H1 (cell line): Measurements from ENCODE around the gene TAS2R13. TPM values are rescaled to one million over a fixed set of nuclear protein-coding genes. Genes with fewer than 3 reads are reported as not detected.

ENCODE experiments used
- CTCF ChIA-PET: fragments of 300-600 bp; sonication (Branson Sonifier 250); formaldehyde crosslinking; loops from one replicate; lab custom pipeline; 2021; ENCODE audit not compliant: partially characterized antibody; lab: Charles Lee
- POLR2A ChIA-PET: fragments of 300-600 bp; sonication (Branson Sonifier 250); formaldehyde crosslinking; loops from one replicate; lab custom pipeline; 2021; ENCODE audit warnings: inconsistent platforms; ENCODE audit not compliant: partially characterized antibody; lab: Charles Lee
- DNase-seq, 2 experiments: peaks; one replicate each; pipeline versions ENCODE4 v3.0.0 to v3.0.0-alpha.2; 2010 to 2022; ENCODE audit warnings: low spot score in 2 of 2, low read depth in 1 of 2, mixed read lengths in 1 of 2
- FAIRE-seq: peaks from 2 replicates; lab custom pipeline; 2011; peaks lifted over from hg19 to GRCh38; lab: Jason Lieb, UNC
- H2AFZ ChIP-seq: 2 replicates; pipeline ENCODE4 v1.8.1; 2012; ENCODE audit warnings: low read length, inconsistent platforms
- H2AK5ac ChIP-seq: 2 replicates; pipeline ENCODE4 v1.6.1; 2013; ENCODE audit warnings: low read depth, low read length
- H2BK120ac ChIP-seq: replicated peaks from 2 replicates; pipeline ENCODE3; 2013; ENCODE audit warnings: low read depth, low read length, inconsistent platforms
- H2BK12ac ChIP-seq: 2 replicates; pipeline ENCODE4 v1.6.1; 2013; ENCODE audit warnings: low read depth, low read length
- H2BK15ac ChIP-seq: 2 replicates; pipeline ENCODE4 v1.6.1; 2013; ENCODE audit warnings: low read length
- H2BK20ac ChIP-seq: 2 replicates; pipeline ENCODE4 v1.6.1; 2013; ENCODE audit warnings: low read length
- H2BK5ac ChIP-seq: 2 replicates; pipeline ENCODE4 v1.6.1; 2013; ENCODE audit warnings: low read depth, low read length
- H3K14ac ChIP-seq: 2 replicates; pipeline ENCODE4 v1.6.1; 2013; ENCODE audit warnings: inconsistent platforms; ENCODE audit not compliant: insufficient read length
- H3K18ac ChIP-seq: 2 replicates; pipeline ENCODE4 v1.6.1; 2013; ENCODE audit warnings: low read length; ENCODE audit errors: extremely low read depth
- H3K23ac ChIP-seq: 2 replicates; pipeline ENCODE4 v1.6.1; 2013; ENCODE audit warnings: inconsistent platforms; ENCODE audit not compliant: insufficient read length
- H3K23me2 ChIP-seq: 2 replicates; pipeline ENCODE4 v1.6.1; 2013; ENCODE audit warnings: low read depth, low read length
- H3K27ac ChIP-seq: 2 replicates; pipeline ENCODE4 v1.6.1; 2011; ENCODE audit warnings: low read depth, low read length, inconsistent platforms
- H3K27me3 ChIP-seq, 4 experiments: replicated peaks in 1 of 4; 1 replicate in 1 of 4; 2 replicates in 3 of 4; pipeline versions ENCODE4 v1.6.1 to v1.8.1; 2011 to 2013; ENCODE audit warnings: low read length in 3 of 4, mild to moderate bottlenecking in 3 of 4, inconsistent platforms in 2 of 4, mixed read lengths in 2 of 4, moderate library complexity in 1 of 4; ENCODE audit not compliant: control insufficient read depth in 3 of 4, insufficient read depth in 3 of 4; ENCODE audit errors: extremely low read depth in 1 of 4
- H3K36me3 ChIP-seq, 4 experiments: 2 replicates each; pipeline versions ENCODE4 v1.6.1 to v1.8.1; 2011 to 2013; ENCODE audit warnings: mild to moderate bottlenecking in 4 of 4, low read length in 3 of 4, moderate library complexity in 2 of 4, control low read depth in 1 of 4, inconsistent platforms in 1 of 4; ENCODE audit not compliant: insufficient read depth in 4 of 4, control insufficient read depth in 2 of 4
- H3K4ac ChIP-seq: replicated peaks from 2 replicates; pipeline ENCODE3; 2013; ENCODE audit warnings: low read length, low read depth, mixed read lengths, inconsistent platforms; ENCODE audit not compliant: insufficient read length
- H3K4me1 ChIP-seq, 4 experiments: replicated peaks in 1 of 4; 1 replicate in 1 of 4; 2 replicates in 3 of 4; pipeline versions ENCODE4 v1.6.1 to v1.8.1; 2011 to 2013; ENCODE audit warnings: low read length in 3 of 4, inconsistent platforms in 2 of 4, mixed read lengths in 1 of 4; ENCODE audit not compliant: insufficient read depth in 4 of 4, control insufficient read depth in 3 of 4
- H3K4me2 ChIP-seq, 2 experiments: 2 replicates each; pipeline versions ENCODE4 v1.6.1 to v1.8.1; 2011 to 2013; ENCODE audit warnings: low read depth in 2 of 2, low read length in 2 of 2, control low read depth in 1 of 2, inconsistent platforms in 1 of 2, mild to moderate bottlenecking in 1 of 2; ENCODE audit not compliant: insufficient read depth in 1 of 2
- H3K4me3 ChIP-seq, 4 experiments: fragments of 200-600, 300-600 bp in 1 of 4; sonication (generic), shearing (Covaris generic), sonication (Bioruptor Twin) in 1 of 4; 2 replicates each; pipeline versions ENCODE4 v1.5.1 to v1.8.1; 2011 to 2016; ENCODE audit warnings: low read length in 4 of 4, low read depth in 3 of 4, control low read depth in 2 of 4, inconsistent platforms in 2 of 4, mild to moderate bottlenecking in 2 of 4, mixed read lengths in 1 of 4, moderate library complexity in 1 of 4; ENCODE audit not compliant: insufficient read depth in 2 of 4; ENCODE audit errors: extremely low read depth in 1 of 4
- H3K56ac ChIP-seq: replicated peaks from 2 replicates; pipeline ENCODE3; 2013; ENCODE audit warnings: low read depth, mild to moderate bottlenecking, mixed read lengths, low read length, inconsistent platforms; ENCODE audit not compliant: insufficient read length
- H3K79me1 ChIP-seq: 2 replicates; pipeline ENCODE4 v1.6.1; 2013; ENCODE audit warnings: low read depth, low read length, control low read depth
- H3K79me2 ChIP-seq, 2 experiments: 2 replicates each; pipeline versions ENCODE4 v1.6.1 to v1.8.1; 2012 to 2013; ENCODE audit warnings: low read length in 2 of 2, mild to moderate bottlenecking in 2 of 2, inconsistent platforms in 1 of 2; ENCODE audit not compliant: insufficient read depth in 2 of 2, control insufficient read depth in 1 of 2
- H3K9ac ChIP-seq, 4 experiments: replicated peaks in 1 of 4; 1 replicate in 1 of 4; 2 replicates in 3 of 4; pipeline versions ENCODE4 v1.6.1 to v1.8.1; 2011 to 2013; ENCODE audit warnings: low read depth in 3 of 4, low read length in 3 of 4, control low read depth in 2 of 4, mild to moderate bottlenecking in 2 of 4, moderate library complexity in 2 of 4, inconsistent platforms in 1 of 4; ENCODE audit errors: extremely low read depth in 1 of 4
- H3K9me3 ChIP-seq, 2 experiments: 2 replicates each; pipeline versions ENCODE4 v1.6.1 to v1.8.1; 2012 to 2013; ENCODE audit warnings: mild to moderate bottlenecking in 2 of 2, moderate library complexity in 2 of 2, control low read depth in 1 of 2, inconsistent platforms in 1 of 2, low read depth in 1 of 2, low read length in 1 of 2, mixed read lengths in 1 of 2; ENCODE audit not compliant: insufficient read depth in 2 of 2
- H4K20me1 ChIP-seq, 2 experiments: replicated peaks in 1 of 2; 2 replicates each; pipeline versions ENCODE3 to v1.8.1; 2011 to 2013; ENCODE audit warnings: inconsistent platforms in 2 of 2, low read length in 2 of 2, mild to moderate bottlenecking in 1 of 2; ENCODE audit not compliant: insufficient read depth in 2 of 2, control insufficient read depth in 1 of 2
- H4K5ac ChIP-seq: 2 replicates; pipeline ENCODE4 v1.6.1; 2013; ENCODE audit warnings: low read length, low read depth, mixed read lengths, inconsistent platforms; ENCODE audit not compliant: insufficient read length
- H4K8ac ChIP-seq: 2 replicates; pipeline ENCODE4 v1.8.0; 2013; ENCODE audit warnings: mild to moderate bottlenecking, moderate library complexity, low read length, inconsistent platforms; ENCODE audit not compliant: insufficient read depth; ENCODE audit errors: extremely low read depth
- H4K91ac ChIP-seq: replicated peaks from 2 replicates; pipeline ENCODE3; 2013; ENCODE audit warnings: low read length, mixed read lengths, inconsistent platforms; ENCODE audit not compliant: insufficient read length
- CREB1 ChIP-seq: IDR thresholded peaks from 2 replicates; pipeline ENCODE4 v1.6.1; 2012; ENCODE audit warnings: inconsistent platforms
- E2F6 ChIP-seq: IDR thresholded peaks from 2 replicates; pipeline ENCODE4 v1.6.1; 2012; ENCODE audit warnings: inconsistent platforms
- EZH2 ChIP-seq: fragments of 200-600 bp; sonication (generic); IDR thresholded peaks from 2 replicates; pipeline ENCODE4 v1.7.1; 2012; ENCODE audit warnings: low read depth, mild to moderate bottlenecking, moderate library complexity, low read length, inconsistent platforms; ENCODE audit not compliant: severe bottlenecking
- GABPA ChIP-seq: IDR thresholded peaks from 2 replicates; pipeline ENCODE4 v1.6.1; 2011; ENCODE audit warnings: mild to moderate bottlenecking, low read length, moderate library complexity, borderline replicate concordance; ENCODE audit not compliant: insufficient read depth
- HDAC2 ChIP-seq, 2 experiments: fragments of 300-600 bp in 1 of 2; sonication (generic) in 1 of 2; IDR thresholded peaks; 2 replicates each; pipeline ENCODE4 v1.6.1; 2011 to 2012; ENCODE audit warnings: low read depth in 2 of 2, low read length in 2 of 2, mild to moderate bottlenecking in 2 of 2, moderate library complexity in 2 of 2, borderline replicate concordance in 1 of 2, inconsistent platforms in 1 of 2
- JUN ChIP-seq: IDR thresholded peaks from 2 replicates; pipeline ENCODE4 v1.6.1; 2011; ENCODE audit warnings: low read depth, mild to moderate bottlenecking, improper control_type of control experiment, low read length
- MAFK ChIP-seq: IDR thresholded peaks from 2 replicates; pipeline ENCODE4 v1.6.1; 2012; ENCODE audit warnings: low read depth, mild to moderate bottlenecking, improper control_type of control experiment, low read length
- SUZ12 ChIP-seq: fragments of 200-600 bp; sonication (generic); IDR thresholded peaks from 2 replicates; pipeline ENCODE4 v1.6.1; 2012; ENCODE audit warnings: mild to moderate bottlenecking, inconsistent platforms, low read length, moderate library complexity, mixed read lengths
- TCF12 ChIP-seq: IDR thresholded peaks from 2 replicates; pipeline ENCODE4 v1.6.1; 2011; ENCODE audit warnings: low read depth, mild to moderate bottlenecking, low read length
- polyA plus RNA-seq, 7 experiments: library from polyadenylated mRNA; depleted of rRNA in 3 of 7; stranded (reverse) in 5 of 7; unstranded in 2 of 7; fragments of >200 nt in 5 of 7; fragments of 200-250 nt in 2 of 7; gene quantifications; 1 replicate in 5 of 7; 2 replicates in 1 of 7; 4 replicates in 1 of 7; pipeline versions ENCODE4 v1.2.1 to v1.2.3, GENCODE V29; 2011 to 2013; ENCODE audit warnings: missing spikeins in 2 of 7, mixed read lengths in 2 of 7
- total RNA-seq: library from RNA; stranded (reverse); fragmentation: NEBNext Ultra II Directional; extraction: Animal tissue kit (Norgen Biotek cat#: 25700); gene quantifications from 2 replicates; pipeline ENCODE4 v1.2.1, GENCODE V29; 2021

TAS2R13 gene
- total and polyA plus RNA-seq, 2 of the 8 experiments (the other 6 are each of a cell fraction or from before 2014, with no cell fraction given), result 0.09 to 0.17 TPM

GRCh38 chr12:10957741-10958140 is 48.4 kb upstream of the TAS2R13 start:
- H3K4ac ChIP-seq, result no peak overlapping the region
- H3K4me3 ChIP-seq, result no peak overlapping the region
- no peaks in the 10 kb centered on the region for H4K20me1 ChIP-seq
- H3K56ac ChIP-seq, result no peak overlapping the region
- H4K91ac ChIP-seq, result no peak overlapping the region
- no peak overlapping the region for H4K5ac ChIP-seq
- H3K79me1 ChIP-seq, result no peaks in the 10 kb centered on the region
- H4K8ac ChIP-seq, result no peak overlapping the region
- no peak overlapping the region for H3K18ac ChIP-seq
- H3K23me2 ChIP-seq, result no peaks in the 10 kb centered on the region
- no peak overlapping the region for H3K14ac ChIP-seq
- H2BK15ac ChIP-seq, result no peak overlapping the region
- no peak overlapping the region for H3K9ac ChIP-seq
- no peak for FAIRE-seq
- H2AFZ ChIP-seq, result no peak overlapping the region
- H3K23ac ChIP-seq, result no peak overlapping the region
- no peak overlapping the region for H3K4me2 ChIP-seq
- ChIA-PET POLR2A (no interaction called here), CTCF (interaction anchor here (1.0 kb wide), 1 partner anchor 24 kb away, joined by 3 read pairs; no protein-coding TSS in a partner anchor)
- H2AK5ac ChIP-seq, result no peak overlapping the region
- TF ChIP-seq HDAC2 (IDR thresholded peaks at IDR 0.05; ENCODE audit: borderline replicate concordance in 1 of 2, low read depth in 2 of 2, low read length in 2 of 2), result no peak
- no peak for TF ChIP-seq MAFK
- no peak for TF ChIP-seq JUN
- TF ChIP-seq GABPA, result no peak
- no peak for TF ChIP-seq TCF12
- TF ChIP-seq SUZ12, result no peak
- no peak for TF ChIP-seq E2F6
- TF ChIP-seq EZH2, result no peak
- TF ChIP-seq CREB1, result no peak
- no peak overlapping the region for H2BK5ac ChIP-seq
- no peak for DNase-seq
- no peak overlapping the region for H2BK120ac ChIP-seq
- no peak overlapping the region for H2BK20ac ChIP-seq
- no peak overlapping the region for H3K27ac ChIP-seq
- H2BK12ac ChIP-seq, result no peak overlapping the region
- no peaks in the 10 kb centered on the region for H3K27me3 ChIP-seq
- no peaks in the 10 kb centered on the region for H3K36me3 ChIP-seq
- peaks cover 0 to under 1% of the 10 kb centered on the region in 2 experiments; a peak in 1 of 4 replicates for H3K9me3 ChIP-seq
- H3K4me1 ChIP-seq, result no peaks in the 10 kb centered on the region
- H3K79me2 ChIP-seq, result 0 out of 4 replicates have a peak, but pooled peaks cover 0 to 3% of the 10 kb centered on the region in 2 experiments
